GM19023 (cell line): ENCODE results near the gene DLK2.
A peak's percentile ranks its signal among the peaks of the same experiment; 100 is the strongest.
"Not testable (repeated sequence)": the region's sequence is repeated elsewhere in the genome, so short reads cannot be mapped to it uniquely, and the experiment has no call there.

ENCODE experiments used
- ATAC-seq: cut with Tn5 transposase; IDR thresholded peaks from one replicate; pipeline ENCODE4 v1.9.1; 2021; ENCODE audit warnings: mild to moderate bottlenecking, moderate library complexity; ENCODE audit not compliant: unreplicated experiment

Gene DLK2

DNA sequence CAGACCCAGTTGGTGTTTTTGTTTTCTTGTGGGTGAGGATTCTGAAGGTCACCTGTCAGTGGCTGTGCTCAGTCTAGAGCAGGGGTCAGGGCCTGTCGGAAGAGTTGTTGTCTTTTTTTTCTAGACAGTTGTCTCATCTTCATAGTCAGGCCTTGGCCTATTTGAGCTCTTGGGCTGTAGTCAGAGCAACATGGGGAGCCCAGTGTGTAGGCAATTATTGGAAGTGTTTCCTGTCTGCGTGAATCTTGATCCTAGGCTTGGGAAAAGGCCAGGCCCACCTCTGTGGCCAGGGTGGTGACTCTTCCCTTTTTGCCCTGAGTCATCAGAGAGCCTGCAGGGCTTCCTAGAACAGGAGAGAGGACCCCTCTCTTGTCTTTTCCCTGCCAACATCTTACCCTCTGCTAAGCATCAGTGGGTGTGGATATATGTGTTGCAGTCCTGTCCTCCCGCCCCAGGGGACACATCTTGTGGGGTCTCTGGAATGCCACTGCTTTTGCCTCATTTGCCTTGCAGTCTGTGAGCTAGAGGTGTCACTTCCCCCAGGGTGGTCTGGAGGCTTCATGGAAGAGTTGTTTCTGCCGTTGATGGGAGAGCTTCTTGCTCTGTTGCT lies 33.4 kb upstream of the DLK2 start:
- ATAC-seq: no peak

- ATAC-seq: no peak
Observed at GRCh38 chr6:43481591-43482236, 26.4 kb upstream of the DLK2 start.

DNA sequence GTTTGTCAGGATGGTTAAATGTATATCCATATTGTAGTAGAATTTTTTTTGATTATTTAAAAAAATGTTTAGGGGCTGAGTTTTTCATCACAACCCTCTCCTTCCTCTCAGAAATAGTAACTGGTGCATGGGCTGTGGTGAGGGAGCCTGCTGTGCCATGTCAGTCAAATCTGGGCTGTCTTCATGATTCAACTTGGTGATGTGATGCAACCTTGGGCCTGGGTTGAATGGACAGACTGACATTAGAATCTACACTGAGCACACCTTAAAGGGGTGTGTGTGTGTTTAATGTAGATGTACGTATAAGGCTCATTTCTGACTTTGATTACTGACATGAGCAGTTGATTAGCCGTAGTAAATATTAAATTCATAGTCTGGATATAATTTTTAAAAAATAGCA lies 25.7 kb upstream of the DLK2 start:
- ATAC-seq: no peak

GRCh38 chr6:43478008-43478372 lies 22.6 kb upstream of the DLK2 start:
- no peak for ATAC-seq

GRCh38 chr6:43477235-43478007 lies 22.1 kb upstream of the DLK2 start, which contains the start of gene TJAP1:
Gene TJAP1, plus strand, starts transcription at chr6:43477570. Its CDS starts 21,432 bp downstream, at chr6:43499002.
- ATAC-seq: peak; percentile 97

GRCh38 chr6:43476746-43477145 lies 21.4 kb upstream of the DLK2 start:
- ATAC-seq: peak; percentile 5

DNA sequence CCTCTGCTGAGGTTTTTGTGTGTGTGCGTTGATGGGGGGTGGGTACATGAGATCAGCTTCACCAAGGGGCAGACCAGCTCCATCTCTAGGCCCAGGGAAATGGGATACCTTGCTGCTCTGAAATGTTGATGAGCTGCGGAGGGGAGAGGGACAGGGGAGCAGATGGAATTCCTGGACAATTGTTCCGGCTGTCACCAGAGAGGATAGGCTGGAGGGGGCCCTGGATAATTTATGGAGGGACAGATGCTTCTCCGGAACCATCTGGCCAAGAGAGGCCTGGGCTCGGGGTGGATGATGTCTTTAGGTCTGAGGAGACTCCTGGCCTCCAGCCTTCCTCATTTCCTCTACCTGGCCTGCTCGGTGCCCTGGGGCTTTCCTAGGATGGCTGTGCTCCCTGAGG lies 20.2 kb upstream of the DLK2 start:
- no peak for ATAC-seq

DNA sequence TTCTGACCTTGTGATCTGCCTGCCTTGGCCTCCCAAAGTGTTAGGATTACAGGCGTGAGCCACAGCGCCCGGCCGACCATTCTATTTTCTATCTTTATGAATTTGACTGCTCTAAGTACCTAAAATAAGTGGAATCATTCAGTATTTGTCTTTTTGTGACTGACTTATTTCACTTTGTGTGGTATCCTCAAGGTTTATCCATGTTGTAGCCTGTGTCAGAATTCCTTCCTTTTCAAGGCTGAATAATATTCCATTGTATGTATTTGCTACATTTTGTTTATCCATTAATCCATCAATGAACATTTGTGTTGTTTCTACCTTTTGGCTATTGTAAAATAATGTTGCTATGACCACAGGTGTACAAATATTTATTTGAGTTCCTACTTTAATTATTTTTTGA lies 17.2 kb upstream of the DLK2 start:
- ATAC-seq: no peak

DNA sequence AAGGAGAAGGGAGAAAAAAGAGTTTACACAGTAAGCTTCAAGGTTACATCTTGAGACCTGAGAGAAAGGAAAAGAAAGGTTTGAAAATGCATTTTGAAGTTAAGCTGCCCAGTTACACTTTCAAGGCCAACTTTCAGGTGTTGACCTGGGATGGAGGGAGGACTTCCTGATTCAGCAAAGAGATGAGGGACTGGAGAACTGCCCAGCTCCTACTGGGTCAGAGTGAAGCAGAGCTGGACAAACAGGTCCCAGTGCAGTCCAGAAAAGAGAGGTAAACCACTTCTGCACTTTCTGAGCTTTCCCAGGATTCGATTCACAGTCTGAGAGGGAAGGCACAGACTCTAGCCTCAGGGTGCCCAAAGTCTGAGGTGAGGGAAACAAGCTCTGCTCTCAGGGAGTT lies 16.1 kb upstream of the DLK2 start:
- no peak for ATAC-seq

GRCh38 chr6:43469947-43470346 lies 14.6 kb upstream of the DLK2 start:
- ATAC-seq: no peak

DNA sequence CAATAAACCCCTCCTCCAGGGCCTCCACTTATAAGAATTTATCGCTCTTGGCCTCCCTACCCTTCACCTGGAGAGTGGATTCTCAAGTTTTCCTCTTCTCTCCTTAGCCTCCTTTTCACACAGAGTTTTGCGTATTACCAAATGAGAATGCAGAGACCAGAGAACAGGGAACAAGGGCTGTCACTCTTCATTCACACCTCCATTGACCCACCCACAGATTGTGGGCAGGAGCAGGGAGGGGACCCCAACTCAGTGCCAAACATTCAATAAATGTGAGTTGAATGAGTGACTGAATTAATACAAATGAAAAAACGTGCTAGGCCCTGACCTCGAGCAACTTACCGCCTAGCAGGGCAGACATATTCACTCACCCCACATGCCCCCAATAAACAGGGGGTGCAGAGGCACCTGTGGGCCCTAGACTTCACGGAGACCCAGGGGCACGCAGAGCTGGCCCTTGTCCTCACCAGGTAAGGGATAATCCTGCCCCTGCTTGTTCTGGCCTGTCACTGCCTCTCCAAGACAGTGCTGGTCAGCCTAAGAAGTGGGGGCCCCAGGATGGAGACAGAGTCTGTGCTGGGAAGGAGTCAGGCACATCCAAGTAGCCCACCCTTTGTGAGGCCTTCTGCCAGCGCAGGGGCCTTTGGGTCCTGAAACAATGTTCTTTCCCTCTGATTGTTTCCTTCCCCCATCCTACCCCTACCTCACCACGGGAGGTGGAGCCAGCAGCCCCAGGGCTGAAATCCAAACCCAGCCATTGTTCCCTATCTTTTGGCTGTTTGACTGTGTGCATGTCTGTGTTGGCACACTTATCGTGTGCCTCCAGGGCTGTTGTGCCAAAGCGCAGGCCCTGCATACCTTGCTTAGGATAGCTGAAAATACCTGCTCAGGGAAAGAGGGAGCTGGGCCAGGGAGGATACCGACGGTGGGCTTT lies 13.7 kb upstream of the DLK2 start:
- ATAC-seq: no peak

DNA sequence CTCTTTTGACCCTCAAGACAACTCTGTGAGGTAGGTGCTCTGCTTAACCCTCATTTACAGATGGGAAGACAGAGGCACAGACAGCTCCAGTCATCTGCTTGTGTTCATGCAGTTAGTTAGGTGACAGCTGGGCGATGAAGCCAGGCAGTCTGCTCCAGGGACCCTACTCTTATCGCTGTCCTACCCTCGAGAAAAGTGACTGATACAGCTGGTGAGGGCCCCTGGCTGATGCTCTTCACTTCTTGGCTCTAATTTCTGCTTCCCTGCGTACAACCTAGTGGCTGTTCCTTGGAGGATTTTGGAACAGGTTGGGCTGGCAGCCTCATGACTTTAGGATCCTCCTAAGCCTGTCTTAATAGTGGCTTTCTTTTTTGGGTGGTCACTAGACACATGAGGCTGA lies 12.9 kb upstream of the DLK2 start:
- no peak for ATAC-seq

GRCh38 chr6:43467752-43468151 lies 12.4 kb upstream of the DLK2 start:
- no peak for ATAC-seq

- ATAC-seq: not testable (repeated sequence)
Observed at GRCh38 chr6:43467265-43467664, 11.9 kb upstream of the DLK2 start.

- ATAC-seq: no peak
Observed at GRCh38 chr6:43465948-43466347, 10.6 kb upstream of the DLK2 start.

- no peak for ATAC-seq
Observed at GRCh38 chr6:43464337-43464736, 9.0 kb upstream of the DLK2 start.

DNA sequence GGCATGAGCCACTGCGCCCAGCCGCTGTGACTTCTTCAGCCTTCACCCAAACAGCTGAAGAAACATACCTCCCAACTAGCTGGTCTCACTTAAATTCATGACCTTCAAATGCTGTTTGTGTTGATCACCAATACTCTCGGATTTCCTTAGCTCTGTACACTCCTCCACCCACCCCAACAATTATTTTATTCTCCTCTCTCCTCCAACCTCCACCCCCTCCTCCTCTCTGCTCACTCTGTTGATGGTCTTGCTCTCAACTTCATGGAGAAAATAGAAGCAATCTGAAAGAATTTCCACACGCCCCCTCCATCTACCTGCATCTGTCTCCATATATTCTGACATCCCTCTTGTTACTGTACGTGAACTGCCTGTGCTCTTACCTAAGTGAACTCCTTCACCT lies 6.6 kb upstream of the DLK2 start:
- ATAC-seq: no peak

DNA sequence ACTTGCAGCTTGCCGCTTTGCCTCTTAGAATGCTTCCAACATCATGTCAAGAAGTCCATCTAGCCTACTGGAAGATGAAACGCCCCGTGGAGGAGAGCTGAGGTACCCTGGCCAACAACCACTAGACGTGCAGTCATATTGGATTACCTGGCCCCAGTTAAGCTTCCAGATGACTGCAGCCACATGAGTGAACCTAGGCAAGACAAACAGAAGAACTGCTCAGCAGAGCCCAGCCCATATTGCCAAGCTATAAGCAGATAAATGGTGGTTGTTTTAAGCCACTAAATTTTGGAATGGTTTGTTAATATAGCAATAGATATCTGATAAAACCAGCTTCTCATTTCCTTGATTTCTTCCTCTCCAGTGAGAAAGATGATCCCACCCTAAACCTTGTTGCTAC lies 4.7 kb upstream of the DLK2 start:
- ATAC-seq: no peak

DNA sequence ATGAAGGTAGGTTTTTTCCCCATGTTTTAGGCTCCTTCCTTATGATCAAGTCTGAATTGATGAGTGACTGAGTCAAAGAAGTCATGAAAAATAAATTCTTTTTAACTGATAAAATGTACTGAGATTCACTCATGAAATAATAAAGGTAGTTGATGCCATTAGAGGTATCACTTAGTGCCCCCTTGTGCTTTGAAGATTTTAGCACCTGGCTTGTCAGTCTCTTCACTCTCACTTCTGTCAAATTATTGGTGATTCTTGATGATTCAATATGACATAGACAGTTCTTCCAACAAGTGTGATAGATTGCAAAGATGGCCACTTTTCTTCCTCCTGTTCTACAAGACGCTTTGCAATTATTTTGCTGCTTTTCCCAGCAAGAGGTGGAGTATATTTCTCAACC lies 4.2 kb upstream of the DLK2 start:
- ATAC-seq: no peak

- ATAC-seq: not testable (repeated sequence)
Observed at GRCh38 chr6:43458154-43458553, 2.8 kb upstream of the DLK2 start.

- no peak for ATAC-seq
Observed at GRCh38 chr6:43457643-43458042, 2.3 kb upstream of the DLK2 start.
